Activated T-helper 2 cell treated with anti-CD3 and anti-CD28 coated beads, Interferon-gamma antibody, Interleukin-2, Interleukin-4, amounts not matched to agents 10 μg/mL and 5 μg/mL and 100 μg/mL, durations not matched to agents 14 hours and 24 hours and 36 hours (primary cell): ENCODE data around the gene DTHD1. TPM values are rescaled to one million over a fixed set of nuclear protein-coding genes. Genes with fewer than 3 reads are reported as not detected.

Source experiments
- DNase-seq: peaks from one replicate; pipeline ENCODE4 v3.0.0; 2021; ENCODE audit warnings: low spot score
- H3K27ac Mint-ChIP-seq: one replicate; pipeline ENCODE4 v1.8.0; 2021; ENCODE audit warnings: mixed read lengths
- H3K27me3 Mint-ChIP-seq: one replicate; pipeline ENCODE4 v1.8.0; 2021; ENCODE audit warnings: low read depth, mixed read lengths
- H3K36me3 Mint-ChIP-seq: one replicate; pipeline ENCODE4 v1.8.0; 2021; ENCODE audit warnings: low read depth, mixed read lengths
- H3K4me1 Mint-ChIP-seq: one replicate; pipeline ENCODE4 v1.8.0; 2021; ENCODE audit warnings: low read depth, mixed read lengths
- H3K4me3 Mint-ChIP-seq: one replicate; pipeline ENCODE4 v1.8.0; 2021; ENCODE audit warnings: low read depth, mild to moderate bottlenecking, moderate library complexity, mixed read lengths
- H3K9me3 Mint-ChIP-seq: one replicate; pipeline ENCODE4 v1.8.0; 2021; ENCODE audit warnings: mixed read lengths
- intact Hi-C: fragments of 100-400 bp; cut with micrococcal nuclease; formaldehyde crosslinking; loops from one replicate; pipeline ENCODE4 v1.15.1; 2023
- total RNA-seq: library from RNA; stranded (reverse); gene quantifications from 2 replicates; pipeline ENCODE4 v1.2.3, GENCODE V29; 2022

The DTHD1 gene
- 1.1 TPM in 2 replicates for total RNA-seq

DNA sequence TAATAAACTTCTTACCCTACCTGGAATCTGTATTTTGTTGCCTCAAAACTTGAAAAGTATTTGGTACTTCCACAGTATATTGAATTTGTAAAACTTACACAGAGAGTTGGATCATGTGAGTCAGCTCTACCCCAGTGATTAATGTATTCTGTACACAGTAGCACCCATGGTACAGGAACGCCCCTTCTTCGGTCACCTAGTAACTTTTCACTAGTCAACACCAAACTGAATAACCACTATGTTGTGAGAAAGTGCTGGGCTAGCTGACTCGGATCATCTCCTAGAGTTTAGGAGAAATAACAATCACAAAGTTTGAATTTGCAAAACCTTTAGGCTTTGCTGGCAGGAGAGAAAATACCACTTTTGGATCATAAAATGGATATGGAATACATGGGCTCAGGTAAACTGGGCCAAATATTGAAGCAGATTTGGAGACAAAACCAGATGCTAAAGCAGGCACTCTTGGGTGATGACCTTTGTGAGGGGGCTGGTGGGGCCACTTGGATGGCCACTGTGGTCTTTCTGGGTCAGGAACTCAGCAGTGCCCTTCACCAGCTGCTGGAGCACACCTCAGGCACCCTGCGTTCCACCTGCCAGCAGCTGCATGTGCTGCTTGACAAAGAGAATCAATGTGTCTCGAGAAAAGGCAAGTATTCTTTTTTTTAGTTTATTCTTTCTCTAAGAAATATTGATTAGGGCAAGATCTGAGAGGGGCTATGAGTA is at the start of gene DTHD1:
Gene DTHD1, plus strand, starts transcription at position 233 of the 723 bp plus-strand sequence. Its CDS starts 143 bp downstream, at position 376.
- peaks cover 84% of the 10 kb centered on the region for H3K4me1 Mint-ChIP-seq
- peaks cover 17% of the 10 kb centered on the region for H3K9me3 Mint-ChIP-seq
- peak within 1 kb of the TSS; percentile 35 for H3K4me3 Mint-ChIP-seq
- no peaks in the 10 kb centered on the region for H3K27me3 Mint-ChIP-seq
- intact Hi-C loops = loop anchor here (1.0 kb wide), 2 partner anchors 39 to 113 kb away; no protein-coding TSS in a partner anchor
- H3K27ac Mint-ChIP-seq = peak within 1 kb of the TSS; percentile 83
- peaks cover 29% of the 10 kb centered on the region for H3K36me3 Mint-ChIP-seq
- no peak for DNase-seq

DNA sequence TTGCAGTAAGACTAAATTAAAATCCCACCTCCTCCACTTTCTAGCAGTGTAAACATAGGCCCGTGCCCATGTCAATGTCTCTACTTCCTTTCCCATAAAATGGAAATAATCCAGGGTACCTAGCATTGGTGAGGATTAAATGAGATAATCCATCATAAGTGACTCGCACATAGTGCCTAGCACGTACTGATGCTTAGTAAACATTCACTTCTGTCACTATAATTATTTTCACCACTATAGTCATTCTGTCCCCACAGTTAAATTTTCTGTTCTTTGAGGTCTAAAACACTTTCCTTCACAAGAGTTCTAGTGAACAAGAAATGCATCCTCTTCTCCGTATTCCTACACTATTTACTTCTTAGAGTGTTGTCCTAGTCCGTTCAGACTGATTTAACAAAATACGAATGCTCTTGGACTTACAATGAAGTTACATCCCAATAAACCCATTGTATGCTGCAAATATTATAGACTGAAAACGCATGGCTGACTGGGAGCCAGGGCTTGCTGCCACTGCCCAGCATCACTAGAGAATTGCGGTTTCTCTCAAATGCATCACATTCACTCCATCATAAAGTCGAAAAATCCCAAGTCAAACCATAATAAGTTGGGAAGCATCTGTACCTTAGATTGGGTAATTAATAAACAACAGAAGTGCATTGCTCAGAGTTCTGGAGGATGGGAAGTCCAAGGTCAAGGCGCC is 47.7 kb upstream of the DTHD1 start:
- peaks cover 43% of the 10 kb centered on the region for H3K4me1 Mint-ChIP-seq
- H3K36me3 Mint-ChIP-seq = peaks cover 70% of the 10 kb centered on the region
- no peak overlapping the region for H3K4me3 Mint-ChIP-seq
- H3K27ac Mint-ChIP-seq = no peak overlapping the region
- DNase-seq = no peak
- H3K9me3 Mint-ChIP-seq = peaks cover 43% of the 10 kb centered on the region
- intact Hi-C loops = no loop called here
- H3K27me3 Mint-ChIP-seq = no peaks in the 10 kb centered on the region

DNA sequence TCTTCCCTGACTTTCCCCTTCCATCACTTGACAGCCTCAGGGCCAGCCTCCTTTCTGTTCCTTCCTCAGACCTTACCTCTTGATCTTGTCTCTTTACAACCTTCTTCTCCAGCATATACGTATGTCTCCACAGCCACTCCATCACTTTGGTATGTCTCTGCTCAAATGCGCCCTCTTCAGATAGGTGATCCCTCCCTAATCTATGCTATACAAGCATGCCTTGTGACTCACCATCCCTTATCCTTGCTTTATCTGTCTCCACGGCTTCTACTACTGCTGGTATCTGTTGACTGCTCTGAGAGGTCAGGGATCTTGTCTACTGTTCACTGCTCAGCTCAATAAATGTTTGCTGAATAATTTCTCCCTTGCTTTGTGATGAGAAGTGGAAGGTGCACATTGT is 46.1 kb upstream of the DTHD1 start:
- peaks cover 85% of the 10 kb centered on the region for H3K36me3 Mint-ChIP-seq
- intact Hi-C loops = no loop called here
- H3K27ac Mint-ChIP-seq = peak overlapping the region; percentile 0
- peaks cover 49% of the 10 kb centered on the region for H3K9me3 Mint-ChIP-seq
- no peak for DNase-seq
- no peaks in the 10 kb centered on the region for H3K27me3 Mint-ChIP-seq
- H3K4me3 Mint-ChIP-seq = no peak overlapping the region
- H3K4me1 Mint-ChIP-seq = peaks cover 49% of the 10 kb centered on the region

GRCh38 chr4:36236159-36236558 is 45.3 kb upstream of the DTHD1 start:
- Mint-ChIP-seq H3K4me3 (no peak overlapping the region), H3K27me3 (no peaks in the 10 kb centered on the region), H3K36me3 (peaks cover 88% of the 10 kb centered on the region), H3K9me3 (peaks cover 49% of the 10 kb centered on the region), H3K4me1 (peaks cover 51% of the 10 kb centered on the region), H3K27ac (no peak overlapping the region)
- DNase-seq = no peak
- intact Hi-C loops = no loop called here

DNA sequence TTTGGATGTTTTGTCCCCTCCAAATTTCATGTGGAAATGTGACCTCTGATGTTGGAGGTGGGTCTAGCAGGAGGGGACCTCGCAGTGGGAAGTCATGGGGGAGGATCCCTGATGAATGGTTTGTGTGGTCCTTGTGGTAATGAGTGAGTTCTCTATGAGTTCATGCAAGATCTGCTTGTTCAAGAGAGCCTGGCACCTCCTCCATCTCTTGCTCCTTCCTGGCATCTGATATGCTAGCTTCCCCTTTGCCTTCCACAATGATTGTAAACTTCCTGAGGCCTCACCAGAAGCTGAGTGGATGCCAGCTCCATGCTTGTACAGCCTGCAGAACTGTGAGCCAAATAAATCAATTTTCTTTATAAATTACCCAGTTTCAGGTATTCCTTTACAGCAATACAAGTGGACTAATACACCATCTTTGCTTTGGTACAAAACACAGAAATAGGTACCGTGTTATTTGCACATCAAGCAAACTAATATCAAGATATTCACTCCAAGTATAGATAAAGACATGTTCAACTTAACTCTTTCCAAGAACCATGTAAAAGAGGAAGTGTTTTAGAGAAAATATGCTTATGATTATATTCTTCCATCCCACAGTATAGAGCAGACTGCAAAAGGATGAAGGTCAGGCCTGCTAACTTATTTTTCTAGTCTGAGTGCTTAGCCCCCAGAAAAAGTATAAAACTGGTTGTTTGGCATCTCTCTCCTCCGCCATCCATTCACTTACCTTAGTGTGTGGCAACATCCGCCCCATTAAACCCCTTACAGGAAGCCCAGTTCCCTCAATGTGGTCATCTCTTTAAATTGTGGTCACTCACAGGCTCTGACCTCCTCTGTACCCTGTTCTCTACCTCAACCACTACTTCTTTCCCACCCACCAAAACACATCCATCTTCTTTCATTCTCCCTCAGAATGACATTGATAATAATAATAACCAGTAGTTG is 43.8 kb upstream of the DTHD1 start:
- no peak for DNase-seq
- intact Hi-C loops = no loop called here
- Mint-ChIP-seq H3K36me3 (peaks cover 89% of the 10 kb centered on the region), H3K4me3 (no peak overlapping the region), H3K27ac (no peak overlapping the region), H3K9me3 (peaks cover 43% of the 10 kb centered on the region), H3K27me3 (no peaks in the 10 kb centered on the region), H3K4me1 (peaks cover 57% of the 10 kb centered on the region)

- H3K4me3 Mint-ChIP-seq = peak overlapping the region; percentile 96
- H3K27me3 Mint-ChIP-seq = peaks cover 2% of the 10 kb centered on the region
- peak overlapping the region; percentile 92 for H3K27ac Mint-ChIP-seq
- peaks cover 53% of the 10 kb centered on the region for H3K36me3 Mint-ChIP-seq
- peaks cover 43% of the 10 kb centered on the region for H3K4me1 Mint-ChIP-seq
- DNase-seq = no peak
- H3K9me3 Mint-ChIP-seq = peaks cover 13% of the 10 kb centered on the region
- intact Hi-C loops = loop anchor here (1.0 to 10.0 kb wide), 6 partner anchors 17 to 267 kb away; partner anchors contain the start of gene DTHD1
These were observed 39.6 kb upstream of the DTHD1 start for GRCh38 chr4:36241771-36242170.

- H3K27me3 Mint-ChIP-seq = peaks cover 6% of the 10 kb centered on the region
- H3K4me3 Mint-ChIP-seq = peak overlapping the region; percentile 96
- H3K4me1 Mint-ChIP-seq = peaks cover 46% of the 10 kb centered on the region
These were observed 38.6 kb upstream of the DTHD1 start for GRCh38 chr4:36242629-36243354.

DNA sequence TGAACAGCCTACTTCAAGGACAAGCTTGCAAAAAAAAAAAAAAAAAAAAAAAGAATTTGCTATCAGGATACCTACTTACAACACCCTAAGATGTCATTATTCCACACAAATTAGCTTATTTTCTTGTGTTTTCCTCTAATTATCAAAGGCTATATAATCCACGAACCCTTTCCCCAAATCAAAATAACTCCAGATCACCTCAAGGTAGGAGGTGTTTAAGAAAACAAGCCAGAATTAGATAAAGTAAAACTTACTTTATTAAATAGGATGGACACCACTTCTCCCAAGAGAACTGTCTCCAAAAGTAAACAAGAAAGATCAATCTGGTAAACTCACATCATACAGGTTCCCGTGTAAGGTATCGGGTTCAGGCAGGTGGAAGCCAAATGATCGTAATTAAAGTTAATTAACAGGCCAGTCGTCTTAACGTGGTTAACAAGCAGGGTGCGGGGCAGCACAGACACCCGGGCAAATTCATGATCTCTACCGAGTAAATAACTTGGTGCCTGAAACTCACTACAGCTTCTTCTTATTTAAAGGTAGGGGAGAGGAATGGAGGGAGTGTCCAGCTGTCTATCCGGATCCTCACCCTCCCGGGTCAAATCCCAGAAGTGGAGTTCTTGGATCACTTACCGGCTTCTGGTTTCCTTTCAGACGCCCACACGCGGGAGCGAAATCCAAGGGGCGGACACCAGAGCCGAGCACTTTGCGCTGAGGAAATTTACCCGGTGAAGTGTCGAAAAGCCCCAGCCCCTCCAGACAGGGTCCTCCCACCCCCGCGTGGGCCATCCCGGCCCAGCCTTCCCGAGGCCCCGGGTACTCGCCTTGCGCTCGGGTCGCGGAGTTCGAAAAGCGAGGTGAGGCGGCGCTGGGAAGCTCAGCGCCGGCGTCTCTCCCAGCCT is 37.8 kb upstream of the DTHD1 start:
- intact Hi-C loops = loop anchor here (1.0 to 10.0 kb wide), 6 partner anchors 43 to 269 kb away; no protein-coding TSS in a partner anchor
- peak overlapping the region; percentile 96 for H3K4me3 Mint-ChIP-seq
- peaks cover 41% of the 10 kb centered on the region for H3K4me1 Mint-ChIP-seq
- H3K9me3 Mint-ChIP-seq = peaks cover 6% of the 10 kb centered on the region
- H3K27me3 Mint-ChIP-seq = peaks cover 6% of the 10 kb centered on the region
- DNase-seq = peak; percentile 46
- H3K36me3 Mint-ChIP-seq = peaks cover 35% of the 10 kb centered on the region
- H3K27ac Mint-ChIP-seq = peak overlapping the region; percentile 92

More at GRCh38 chr4:36242629-36243354, 38.6 kb upstream of the DTHD1 start:
- no peak for DNase-seq
- Mint-ChIP-seq H3K36me3 (peaks cover 43% of the 10 kb centered on the region), H3K9me3 (peaks cover 11% of the 10 kb centered on the region), H3K27ac (peak overlapping the region; percentile 92)
- intact Hi-C loops = loop anchor here (1.0 to 10.0 kb wide), 4 partner anchors 39 to 268 kb away; partner anchors contain the start of gene DTHD1

DNA sequence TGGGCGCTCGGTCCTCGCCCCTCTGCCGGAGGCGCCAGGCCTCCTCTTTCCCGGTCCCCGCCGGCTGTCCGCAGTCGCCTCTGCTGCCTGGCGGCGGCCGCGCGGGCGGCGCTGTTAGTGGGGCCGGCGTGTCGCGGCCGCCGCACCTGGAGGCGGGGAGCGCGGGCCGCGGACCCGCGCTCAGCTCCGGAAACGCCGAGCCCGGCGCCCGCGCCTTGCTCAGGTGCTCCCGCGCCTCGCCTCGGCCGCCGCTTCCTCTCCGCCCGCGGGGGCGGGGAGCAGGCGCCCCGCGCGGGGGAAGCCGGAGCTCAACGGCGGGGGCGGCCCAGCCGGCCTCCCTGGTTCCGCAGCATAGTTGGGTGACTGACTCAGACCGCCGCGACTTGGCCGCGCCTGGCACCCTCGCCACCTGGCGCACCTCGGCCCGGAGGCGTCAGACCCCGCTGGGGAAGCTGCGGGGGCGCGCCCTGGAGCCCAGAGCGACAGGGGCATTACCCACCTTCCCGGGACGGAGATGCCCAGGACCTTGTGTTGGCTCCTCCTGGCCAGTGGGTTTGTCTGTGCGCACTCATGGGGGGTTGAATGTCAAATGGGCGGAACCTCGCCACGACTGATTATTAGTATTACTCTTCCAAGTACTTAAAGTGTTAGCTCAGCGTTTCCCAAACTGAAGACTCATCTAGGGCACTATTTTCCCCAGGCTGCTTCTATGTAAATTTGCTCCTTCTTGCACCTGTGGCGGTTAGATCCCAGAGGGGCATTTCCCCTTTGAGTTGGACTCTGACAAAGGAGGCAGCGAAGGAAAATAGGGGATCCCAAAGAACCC is 36.9 kb upstream of the DTHD1 start, which contains the start of gene ARAP2:
Gene ARAP2, minus strand, starts transcription at position 258 of the 826 bp plus-strand sequence. CDS start 15,028 bp downstream, outside the sequence.
- H3K36me3 Mint-ChIP-seq = peaks cover 26% of the 10 kb centered on the region
- H3K4me1 Mint-ChIP-seq = peaks cover 41% of the 10 kb centered on the region
- intact Hi-C loops = loop anchor here (1.0 to 10.0 kb wide), 5 partner anchors 42 to 270 kb away; no protein-coding TSS in a partner anchor

DNA sequence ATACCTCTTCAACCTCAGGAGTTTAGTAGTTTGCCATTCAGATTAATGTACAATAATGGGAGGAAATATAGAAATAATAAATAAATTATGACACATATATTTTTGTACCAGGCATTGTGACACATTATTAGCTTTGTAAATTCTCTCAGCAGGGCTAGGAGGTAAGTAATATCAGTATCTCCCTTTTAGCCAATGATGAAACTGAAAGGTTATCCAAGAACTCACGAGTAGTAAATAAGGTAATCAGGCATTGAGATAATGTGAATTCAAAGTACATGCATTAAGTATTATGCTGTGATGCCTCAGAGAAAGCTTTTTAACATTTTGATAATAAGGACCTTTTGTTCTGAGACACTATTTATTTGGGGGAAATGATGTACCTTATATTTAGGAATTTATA is 31.8 kb upstream of the DTHD1 start:
- DNase-seq = no peak
- Mint-ChIP-seq H3K4me1 (peaks cover 41% of the 10 kb centered on the region), H3K36me3 (no peaks in the 10 kb centered on the region), H3K27me3 (peaks cover 8% of the 10 kb centered on the region), H3K9me3 (no peaks in the 10 kb centered on the region), H3K4me3 (no peak overlapping the region), H3K27ac (no peak overlapping the region)
- intact Hi-C loops = loop anchor here (10.0 kb wide), 1 partner anchor 275 kb away; no protein-coding TSS in a partner anchor

More for the DNA sequence above, 36.9 kb upstream of the DTHD1 start, which contains the start of gene ARAP2:
- Mint-ChIP-seq H3K27me3 (peaks cover 8% of the 10 kb centered on the region), H3K4me3 (peak within 1 kb of the TSS; percentile 96), H3K27ac (peak within 1 kb of the TSS; percentile 95), H3K9me3 (peaks cover 2% of the 10 kb centered on the region)
- DNase-seq = peak; percentile 68
